Activated CD4-positive, CD25-positive, alpha-beta regulatory T cell treated with anti-CD3 and anti-CD28 coated beads, Interleukin-2, amount 50 U/mL, for 16 hours (primary cell): ENCODE data around the gene PIAS4.

ENCODE experiments used
- DNase-seq: peaks from one replicate; pipeline ENCODE4 v3.0.0-alpha.2; 2020; ENCODE audit warnings: low read depth, low spot score

The PIAS4 gene

GRCh38 chr19:4059453-4059871 is 51.9 kb downstream of the PIAS4 start:
- DNase-seq, result no peak

GRCh38 chr19:4059891-4060620 is 52.5 kb downstream of the PIAS4 start:
- no peak for DNase-seq

GRCh38 chr19:4060621-4061177 is 53.2 kb downstream of the PIAS4 start:
- no peak for DNase-seq

GRCh38 chr19:4061178-4061682 is 53.7 kb downstream of the PIAS4 start:
- DNase-seq, result no peak

- no peak for DNase-seq
Measured at GRCh38 chr19:4061683-4062418, 54.3 kb downstream of the PIAS4 start.

- no peak for DNase-seq
Measured at GRCh38 chr19:4062419-4063368, 55.2 kb downstream of the PIAS4 start.

- no peak for DNase-seq
Measured at GRCh38 chr19:4063369-4064148, 56.0 kb downstream of the PIAS4 start.

- DNase-seq, result no peak
Measured at GRCh38 chr19:4064149-4064495, 56.6 kb downstream of the PIAS4 start.

- no peak for DNase-seq
Measured at GRCh38 chr19:4064496-4065260, 57.1 kb downstream of the PIAS4 start.

GRCh38 chr19:4065430-4066175 is 58.1 kb downstream of the PIAS4 start:
- DNase-seq, result peak; percentile 90

GRCh38 chr19:4066176-4066606 is 58.7 kb downstream of the PIAS4 start:
- no peak for DNase-seq

GRCh38 chr19:4066682-4067395 is 59.3 kb downstream of the PIAS4 start, which contains the start of gene ZBTB7A:
Gene ZBTB7A, minus strand, starts transcription at chr19:4066899. Its CDS starts 11,667 bp downstream, at chr19:4055232.
- peak; percentile 56 for DNase-seq

- DNase-seq, result no peak
Measured at GRCh38 chr19:4067396-4068046, 60.0 kb downstream of the PIAS4 start.

GRCh38 chr19:4068047-4068966 is 60.8 kb downstream of the PIAS4 start:
- no peak for DNase-seq

GRCh38 chr19:4069331-4069959 is 61.9 kb downstream of the PIAS4 start:
- DNase-seq, result no peak

GRCh38 chr19:4071610-4072009 is 64.1 kb downstream of the PIAS4 start:
- no peak for DNase-seq
